ENCODE data around the gene NAT16.

GRCh38 chr7:101189109-101189508 is 9.0 kb upstream of the NAT16 start:
- TF ChIP-seq CTCF (IDR thresholded peaks at IDR 0.05), result no peak
- no peak for TF ChIP-seq POLR2A (IDR thresholded peaks at IDR 0.05)

Data from gastroesophageal sphincter (tissue), 3 donors.